Activated CD4-positive, alpha-beta T cell treated with anti-CD3 and anti-CD28 coated beads for 36 hours (primary cell): ENCODE results near the gene SLC66A1. TPM values are rescaled to one million over a fixed set of nuclear protein-coding genes. Genes with fewer than 3 reads are reported as not detected.
A peak's percentile ranks its signal among the peaks of the same experiment; 100 is the strongest.

Source experiments
- ATAC-seq: fragments of 200-7000 bp; cut with Tn5 transposase; one replicate; pipeline ENCODE4 v1.10.0; 2021; ENCODE audit warnings: mild to moderate bottlenecking, moderate library complexity
- CTCF ChIA-PET: fragments of 350-600 bp; sonication (Branson Sonifier 250); formaldehyde crosslinking; loops from one replicate; lab custom pipeline; 2021; ENCODE audit warnings: antibody characterized with exemption; lab: Charles Lee
- POLR2A ChIA-PET: fragments of 350-600 bp; sonication (Branson Sonifier 250); formaldehyde crosslinking; loops from one replicate; lab custom pipeline; 2021; ENCODE audit warnings: antibody characterized with exemption, inconsistent platforms; lab: Charles Lee
- DNase-seq: peaks from one replicate; pipeline ENCODE4 v3.0.0-alpha.2; 2020
- H3K27ac Mint-ChIP-seq: one replicate; pipeline ENCODE4 v1.8.0; 2021; ENCODE audit warnings: mixed read lengths
- H3K27me3 Mint-ChIP-seq: one replicate; pipeline ENCODE4 v1.8.0; 2021; ENCODE audit warnings: mixed read lengths
- H3K36me3 Mint-ChIP-seq: one replicate; pipeline ENCODE4 v1.8.0; 2021; ENCODE audit warnings: low read depth, mixed read lengths
- H3K4me1 Mint-ChIP-seq: one replicate; pipeline ENCODE4 v1.8.0; 2021; ENCODE audit warnings: mixed read lengths
- H3K4me3 Mint-ChIP-seq: one replicate; pipeline ENCODE4 v1.8.0; 2021; ENCODE audit warnings: mild to moderate bottlenecking, moderate library complexity, mixed read lengths
- H3K9me3 Mint-ChIP-seq: one replicate; pipeline ENCODE4 v1.8.0; 2021; ENCODE audit warnings: low read depth, mixed read lengths
- intact Hi-C, 2 experiments: fragments of 100-400 bp; cut with DNase I in 1 of 2; cut with micrococcal nuclease in 1 of 2; formaldehyde crosslinking; loops; one replicate each; pipeline versions ENCODE4 v1.14.2 to v1.15.1; 2022 to 2024; cut with DNase I, micrococcal nuclease
- total RNA-seq, 2 experiments: library from RNA; stranded (reverse); gene quantifications; one replicate each; pipeline ENCODE4 v1.2.3, GENCODE V29; 2021

The SLC66A1 gene
- total RNA-seq, 2 experiments from 2014 or later = 5.9 to 6.5 TPM

GRCh38 chr1:19367584-19368041, 55.5 kb downstream of the SLC66A1 start:
- CTCF ChIA-PET = interaction anchor here (0.6 to 1.1 kb wide), 3 partner anchors 46 to 1180 kb away, joined by 3 to 4 read pairs (median 4); no protein-coding TSS in a partner anchor
- no peaks in the 10 kb centered on the region for H3K27me3 Mint-ChIP-seq
- intact Hi-C loops = no loop called here
- ATAC-seq = no peak
- no peak overlapping the region for H3K27ac Mint-ChIP-seq
- H3K4me3 Mint-ChIP-seq = no peak overlapping the region
- DNase-seq = no peak
- H3K36me3 Mint-ChIP-seq = peaks cover 6% of the 10 kb centered on the region
- POLR2A ChIA-PET = no interaction called here
- H3K9me3 Mint-ChIP-seq = no peaks in the 10 kb centered on the region
- peaks cover 12% of the 10 kb centered on the region for H3K4me1 Mint-ChIP-seq

- CTCF ChIA-PET = interaction anchor here (0.9 to 1.1 kb wide), 2 partner anchors 46 to 98 kb away, joined by 4 read pairs; no protein-coding TSS in a partner anchor
Measured at GRCh38 chr1:19368050-19368449, 55.9 kb downstream of the SLC66A1 start.

GRCh38 chr1:19368964-19369363, 56.8 kb downstream of the SLC66A1 start:
- DNase-seq (no peak), ATAC-seq (no peak)
- ChIA-PET CTCF (no interaction called here), POLR2A (no interaction called here)
- Mint-ChIP-seq H3K9me3 (no peaks in the 10 kb centered on the region), H3K36me3 (peaks cover 6% of the 10 kb centered on the region), H3K4me3 (no peak overlapping the region), H3K27me3 (no peaks in the 10 kb centered on the region), H3K27ac (no peak overlapping the region), H3K4me1 (peaks cover 10% of the 10 kb centered on the region)
- intact Hi-C loops = no loop called here

More at GRCh38 chr1:19368050-19368449, 55.9 kb downstream of the SLC66A1 start:
- Mint-ChIP-seq H3K27me3 (no peaks in the 10 kb centered on the region), H3K9me3 (no peaks in the 10 kb centered on the region), H3K36me3 (peaks cover 6% of the 10 kb centered on the region), H3K27ac (no peak overlapping the region), H3K4me3 (no peak overlapping the region), H3K4me1 (peaks cover 10% of the 10 kb centered on the region)
- ATAC-seq (no peak), DNase-seq (no peak)
- POLR2A ChIA-PET = no interaction called here
- intact Hi-C loops = no loop called here

GRCh38 chr1:19369396-19370090, 57.4 kb downstream of the SLC66A1 start:
- intact Hi-C loops = no loop called here

GRCh38 chr1:19370453-19371170, 58.5 kb downstream of the SLC66A1 start:
- ChIA-PET POLR2A (no interaction called here), CTCF (interaction anchor here (0.7 to 0.8 kb wide), 2 partner anchors 211 to 762 kb away, joined by 3 read pairs; no protein-coding TSS in a partner anchor)
- no peak overlapping the region for H3K27ac Mint-ChIP-seq
- H3K36me3 Mint-ChIP-seq = peaks cover 9% of the 10 kb centered on the region
- no peak overlapping the region for H3K4me3 Mint-ChIP-seq
- no peak for DNase-seq
- intact Hi-C loops = no loop called here
- H3K4me1 Mint-ChIP-seq = peaks cover 7% of the 10 kb centered on the region
- no peak for ATAC-seq
- H3K9me3 Mint-ChIP-seq = no peaks in the 10 kb centered on the region
- no peaks in the 10 kb centered on the region for H3K27me3 Mint-ChIP-seq

More at GRCh38 chr1:19369396-19370090, 57.4 kb downstream of the SLC66A1 start:
- POLR2A ChIA-PET = no interaction called here
- Mint-ChIP-seq H3K4me3 (no peak overlapping the region), H3K27ac (peak overlapping the region; percentile 47), H3K27me3 (no peaks in the 10 kb centered on the region), H3K4me1 (peaks cover 7% of the 10 kb centered on the region), H3K36me3 (peaks cover 9% of the 10 kb centered on the region), H3K9me3 (no peaks in the 10 kb centered on the region)
- DNase-seq (no peak), ATAC-seq (no peak)
- CTCF ChIA-PET = no interaction called here

- ChIA-PET POLR2A (no interaction called here), CTCF (interaction anchor here (0.5 to 1.5 kb wide), 2 partner anchors 283 to 465 kb away, joined by 3 to 4 read pairs; no protein-coding TSS in a partner anchor)
- ATAC-seq (no peak), DNase-seq (no peak)
- no peak overlapping the region for H3K27ac Mint-ChIP-seq
- intact Hi-C loops = no loop called here
- no peak overlapping the region for H3K4me3 Mint-ChIP-seq
- no peaks in the 10 kb centered on the region for H3K27me3 Mint-ChIP-seq
- peaks cover 13% of the 10 kb centered on the region for H3K36me3 Mint-ChIP-seq
- H3K9me3 Mint-ChIP-seq = no peaks in the 10 kb centered on the region
- H3K4me1 Mint-ChIP-seq = peaks cover 7% of the 10 kb centered on the region
Measured at GRCh38 chr1:19371226-19372135, 59.4 kb downstream of the SLC66A1 start.

- Mint-ChIP-seq H3K36me3 (peaks cover 18% of the 10 kb centered on the region), H3K9me3 (no peaks in the 10 kb centered on the region), H3K27me3 (no peaks in the 10 kb centered on the region), H3K4me1 (peaks cover 8% of the 10 kb centered on the region), H3K27ac (no peak overlapping the region), H3K4me3 (no peak overlapping the region)
- DNase-seq = no peak
- ATAC-seq = no peak
- CTCF ChIA-PET = interaction anchor here (0.6 to 1.5 kb wide), 2 partner anchors 282 to 292 kb away, joined by 3 to 4 read pairs; no protein-coding TSS in a partner anchor
- POLR2A ChIA-PET = no interaction called here
- intact Hi-C loops = no loop called here
Measured at GRCh38 chr1:19372136-19372514, 60.0 kb downstream of the SLC66A1 start.

- peaks cover 21% of the 10 kb centered on the region for H3K36me3 Mint-ChIP-seq
- intact Hi-C loops = no loop called here
- ATAC-seq (no peak), DNase-seq (no peak)
- H3K4me1 Mint-ChIP-seq = peaks cover 9% of the 10 kb centered on the region
- ChIA-PET CTCF (interaction anchor here (0.6 to 2.3 kb wide), 4 partner anchors 8 to 291 kb away, joined by 3 to 6 read pairs (median 4); no protein-coding TSS in a partner anchor), POLR2A (no interaction called here)
- no peak overlapping the region for H3K27ac Mint-ChIP-seq
- H3K27me3 Mint-ChIP-seq = no peaks in the 10 kb centered on the region
- H3K9me3 Mint-ChIP-seq = no peaks in the 10 kb centered on the region
- no peak overlapping the region for H3K4me3 Mint-ChIP-seq
Measured at GRCh38 chr1:19372602-19373001, 60.5 kb downstream of the SLC66A1 start.

GRCh38 chr1:19373211-19374082, 61.3 kb downstream of the SLC66A1 start:
- DNase-seq (no peak), ATAC-seq (no peak)
- H3K27me3 Mint-ChIP-seq = no peaks in the 10 kb centered on the region
- H3K36me3 Mint-ChIP-seq = peaks cover 29% of the 10 kb centered on the region
- POLR2A ChIA-PET = interaction anchor here (0.6 kb wide), 1 partner anchor 246 kb away, joined by 6 read pairs; no protein-coding TSS in a partner anchor
- CTCF ChIA-PET = interaction anchor here (0.7 to 2.3 kb wide), 10 partner anchors 9 to 425 kb away, joined by 3 to 6 read pairs (median 3); no protein-coding TSS in a partner anchor
- H3K27ac Mint-ChIP-seq = no peak overlapping the region
- H3K9me3 Mint-ChIP-seq = no peaks in the 10 kb centered on the region
- H3K4me1 Mint-ChIP-seq = peaks cover 18% of the 10 kb centered on the region
- H3K4me3 Mint-ChIP-seq = no peak overlapping the region
- intact Hi-C loops = no loop called here

GRCh38 chr1:19374083-19374801, 62.1 kb downstream of the SLC66A1 start:
- Mint-ChIP-seq H3K27ac (peak overlapping the region; percentile 51), H3K9me3 (no peaks in the 10 kb centered on the region), H3K36me3 (peaks cover 33% of the 10 kb centered on the region), H3K27me3 (no peaks in the 10 kb centered on the region), H3K4me1 (peaks cover 20% of the 10 kb centered on the region), H3K4me3 (no peak overlapping the region)
- ATAC-seq (no peak), DNase-seq (peak; percentile 30)
- ChIA-PET POLR2A (no interaction called here), CTCF (interaction anchor here (0.7 to 2.3 kb wide), 14 partner anchors 10 to 424 kb away, joined by 3 to 6 read pairs (median 3); no protein-coding TSS in a partner anchor)
- intact Hi-C loops = no loop called here
